GM23338 (cell line): ENCODE measurements around the gene ESR1. TPM values are rescaled to one million over a fixed set of nuclear protein-coding genes. Genes with fewer than 3 reads are reported as not detected.

ENCODE experiments used
- ATAC-seq: fragments of 200-7000 bp; cut with Tn5 transposase; 3 replicates; pipeline ENCODE4 v1.9.1; 2020
- DNase-seq: peaks from one replicate; pipeline ENCODE4 v3.0.0-alpha.2; 2015; ENCODE audit warnings: low spot score
- H2AFZ ChIP-seq: fragments of 200-600 bp; sonication (generic); 2 replicates; pipeline ENCODE4 v1.8.0; 2016; ENCODE audit warnings: antibody characterized with exemption, mild to moderate bottlenecking, moderate library complexity
- H3F3A ChIP-seq: fragments of 200-600 bp; sonication (generic); replicated peaks from 2 replicates; pipeline ENCODE4 v1.8.0; 2017; ENCODE audit warnings: antibody characterized with exemption, mixed run types, low read depth
- H3K27ac ChIP-seq: fragments of 200-600 bp; sonication (generic); 2 replicates; pipeline ENCODE4 v1.6.1; 2016; ENCODE audit warnings: low read depth
- H3K27me3 ChIP-seq: fragments of 200-600 bp; sonication (generic); 2 replicates; pipeline ENCODE4 v1.8.0; 2016; ENCODE audit warnings: mild to moderate bottlenecking, mixed run types, moderate library complexity; ENCODE audit not compliant: insufficient read depth
- H3K36me3 ChIP-seq: fragments of 200-600 bp; sonication (generic); 2 replicates; pipeline ENCODE4 v1.8.0; 2016; ENCODE audit warnings: mild to moderate bottlenecking; ENCODE audit not compliant: insufficient read depth
- H3K4me1 ChIP-seq: fragments of 200-600 bp; sonication (generic); 2 replicates; pipeline ENCODE4 v1.8.0; 2016; ENCODE audit warnings: mild to moderate bottlenecking, moderate library complexity; ENCODE audit not compliant: insufficient read depth
- H3K4me2 ChIP-seq: fragments of 200-600 bp; sonication (generic); 2 replicates; pipeline ENCODE4 v1.7.1; 2017; ENCODE audit warnings: mixed run types
- H3K4me3 ChIP-seq: fragments of 200-600 bp; sonication (generic); 2 replicates; pipeline ENCODE4 v1.6.1; 2016; ENCODE audit warnings: mixed run types
- H3K79me2 ChIP-seq: fragments of 200-600 bp; sonication (generic); replicated peaks from 2 replicates; pipeline ENCODE4 v1.8.0; 2017; ENCODE audit warnings: mild to moderate bottlenecking; ENCODE audit not compliant: insufficient read depth
- H3K9me2 ChIP-seq: fragments of 200-600 bp; sonication (generic); 2 replicates; pipeline ENCODE4 v1.8.0; 2017; ENCODE audit not compliant: insufficient read depth
- H4K20me1 ChIP-seq: fragments of 200-600 bp; sonication (generic); replicated peaks from 2 replicates; pipeline ENCODE4 v1.8.0; 2017; ENCODE audit warnings: mild to moderate bottlenecking; ENCODE audit not compliant: insufficient read depth
- H3K27ac Mint-ChIP-seq: 2 replicates; pipeline ENCODE4 v1.8.0; 2020; ENCODE audit warnings: inconsistent platforms, mild to moderate bottlenecking, moderate library complexity, mixed read lengths
- H3K27me3 Mint-ChIP-seq: 3 replicates; pipeline ENCODE4 v1.8.0; 2022; ENCODE audit warnings: low read depth, mild to moderate bottlenecking, moderate library complexity, mixed read lengths, inconsistent platforms; ENCODE audit not compliant: insufficient read depth, poor library complexity
- H3K36me3 Mint-ChIP-seq: 3 replicates; pipeline ENCODE4 v1.8.0; 2021; ENCODE audit warnings: low read depth, mild to moderate bottlenecking, inconsistent platforms, moderate library complexity, mixed read lengths
- H3K4me1 Mint-ChIP-seq: 3 replicates; pipeline ENCODE4 v1.8.0; 2020; ENCODE audit warnings: mild to moderate bottlenecking, inconsistent platforms, mixed read lengths
- H3K4me3 Mint-ChIP-seq: 3 replicates; pipeline ENCODE4 v1.8.0; 2021; ENCODE audit warnings: moderate library complexity, mild to moderate bottlenecking, inconsistent platforms, mixed read lengths
- H3K9me3 Mint-ChIP-seq: 3 replicates; pipeline ENCODE4 v1.8.0; 2020; ENCODE audit warnings: moderate library complexity, mild to moderate bottlenecking, inconsistent platforms, mixed read lengths
- CREB1 ChIP-seq: fragments of 250-450 bp; sonication (Bioruptor Pico); IDR thresholded peaks from 2 replicates; pipeline ENCODE4 v1.5.0; 2020; ENCODE audit warnings: low read depth, mild to moderate bottlenecking, moderate library complexity
- CTCF ChIP-seq, 2 experiments: fragments of 200-600 bp in 1 of 2; sonication (generic) in 1 of 2; conservative IDR thresholded peaks; 2 replicates each; pipeline versions ENCODE4 v1.5.1 to v1.6.1; 2016 to 2017; ENCODE audit warnings: antibody characterized with exemption in 2 of 2, low read depth in 2 of 2, mild to moderate bottlenecking in 2 of 2, moderate library complexity in 1 of 2
- EZH2 ChIP-seq: fragments of 200-600 bp; sonication (generic); IDR thresholded peaks from one replicate; pipeline ENCODE4 v1.8.0; 2017; ENCODE audit warnings: antibody characterized with exemption, mild to moderate bottlenecking, low read depth; ENCODE audit not compliant: unreplicated experiment
- EZH2phosphoT487 ChIP-seq: fragments of 200-600 bp; sonication (generic); IDR thresholded peaks from one replicate; pipeline ENCODE4 v1.8.1; 2018; ENCODE audit warnings: antibody characterized with exemption; ENCODE audit not compliant: unreplicated experiment
- JUNB ChIP-seq: IDR thresholded peaks from one replicate; pipeline ENCODE4 v1.6.1; 2016; ENCODE audit warnings: antibody characterized with exemption; ENCODE audit not compliant: unreplicated experiment
- NANOG ChIP-seq: IDR thresholded peaks from 2 replicates; pipeline ENCODE4 v1.6.1; 2016; ENCODE audit warnings: antibody characterized with exemption, borderline replicate concordance
- POLR2AphosphoS5 ChIP-seq: IDR thresholded peaks from 2 replicates; pipeline ENCODE4 v1.6.1; 2016; ENCODE audit warnings: antibody characterized with exemption, low read depth
- STAT1 ChIP-seq: IDR thresholded peaks from one replicate; pipeline ENCODE4 v1.6.1; 2016; ENCODE audit warnings: antibody characterized with exemption; ENCODE audit not compliant: unreplicated experiment
- ZNF114 ChIP-seq: fragments of 250-450 bp; sonication (Bioruptor Pico); IDR thresholded peaks from 2 replicates; pipeline ENCODE4 v1.5.0; 2020; ENCODE audit warnings: mild to moderate bottlenecking, moderate library complexity
- ZNF331 ChIP-seq: fragments of 250-450 bp; sonication (Bioruptor Pico); IDR thresholded peaks from 2 replicates; pipeline ENCODE4 v1.5.0; 2020; ENCODE audit warnings: low read depth, mild to moderate bottlenecking, moderate library complexity
- ZNF462 ChIP-seq: fragments of 250-450 bp; sonication (Bioruptor Pico); IDR thresholded peaks from 2 replicates; pipeline ENCODE4 v1.5.0; 2020; ENCODE audit warnings: mild to moderate bottlenecking, moderate library complexity
- polyA plus RNA-seq: library from polyadenylated mRNA; unstranded; fragments of >200 nt; fragmentation: Nextera tagmentation; extraction: Ambion mirVana; gene quantifications from 2 replicates; pipeline ENCODE4 v1.2.1, GENCODE V29; 2016
- total RNA-seq: library from RNA; depleted of rRNA; stranded (reverse); fragments of >200 nt; shearing (Covaris generic); gene quantifications from 2 replicates; pipeline ENCODE4 v1.2.3, GENCODE V29; 2014
- TF ChIP-seq, protein P1 (sequence below): IDR thresholded peaks from one replicate; pipeline ENCODE4 v1.6.1; 2018; ENCODE audit warnings: antibody characterized with exemption; ENCODE audit not compliant: unreplicated experiment
- TF ChIP-seq, protein P2 (sequence below): IDR thresholded peaks from 2 replicates; pipeline ENCODE4 v1.6.1; 2016; ENCODE audit warnings: antibody characterized with exemption

ESR1 gene
- total and polyA plus RNA-seq, 2 experiments from 2014 or later, result 0.94 TPM; not detected in 1

DNA sequence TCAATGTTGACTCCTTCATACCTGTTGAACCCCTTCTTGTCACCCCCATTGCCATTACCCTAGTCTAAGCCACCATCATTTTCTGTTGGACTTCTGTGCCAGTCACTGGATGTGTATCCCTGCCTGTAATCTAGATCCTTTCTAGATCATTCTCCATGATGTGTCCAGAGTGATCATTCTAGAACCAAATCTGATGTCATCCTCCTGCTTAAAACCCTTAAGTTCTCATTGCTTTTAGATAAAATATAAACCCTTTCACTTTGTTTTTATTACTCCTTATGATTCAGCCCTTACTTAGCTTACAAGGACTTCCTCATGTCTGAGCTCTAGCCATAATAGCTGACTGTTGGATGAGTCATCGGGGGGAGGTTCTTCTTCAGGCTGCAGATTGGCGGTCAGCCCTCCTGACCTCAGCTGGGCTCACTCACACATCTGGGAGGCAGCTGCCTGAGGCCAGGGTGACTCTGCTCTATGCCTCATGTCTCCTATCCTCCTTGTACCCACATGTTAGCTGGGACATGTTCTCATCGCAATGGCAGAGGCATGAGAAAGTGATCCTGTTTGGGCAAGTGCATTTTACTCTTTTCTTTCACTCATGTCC lies 287.6 kb downstream of the ESR1 start:
- no peaks in the 10 kb centered on the region for H3K9me3 Mint-ChIP-seq
- DNase-seq (no peak), ATAC-seq (no peak)
- no peaks in the 10 kb centered on the region for H4K20me1 ChIP-seq
- H3K4me1 ChIP-seq, result no peaks in the 10 kb centered on the region
- H3K4me3 Mint-ChIP-seq, result no peak overlapping the region
- H3K36me3 ChIP-seq, result no peaks in the 10 kb centered on the region
- H3K27me3 Mint-ChIP-seq, result no peaks in the 10 kb centered on the region
- no peaks in the 10 kb centered on the region for H3K36me3 Mint-ChIP-seq
- TF ChIP-seq CTCF (conservative IDR thresholded peaks at IDR 0.05; ENCODE audit: low read depth in 2 of 2), result no peak
- TF ChIP-seq STAT1, result no peak
- no peak for TF ChIP-seq ZNF462 (CRISPR knock-in tag)
- TF ChIP-seq EZH2, result no peak
- no peak for TF ChIP-seq CREB1 (CRISPR knock-in tag)
- no peak for TF ChIP-seq JUNB
- TF ChIP-seq POLR2AphosphoS5, result no peak
- TF ChIP-seq ZNF114 (CRISPR knock-in tag), result no peak
- no peak for TF ChIP-seq ZNF331
- TF ChIP-seq, protein P1, sequence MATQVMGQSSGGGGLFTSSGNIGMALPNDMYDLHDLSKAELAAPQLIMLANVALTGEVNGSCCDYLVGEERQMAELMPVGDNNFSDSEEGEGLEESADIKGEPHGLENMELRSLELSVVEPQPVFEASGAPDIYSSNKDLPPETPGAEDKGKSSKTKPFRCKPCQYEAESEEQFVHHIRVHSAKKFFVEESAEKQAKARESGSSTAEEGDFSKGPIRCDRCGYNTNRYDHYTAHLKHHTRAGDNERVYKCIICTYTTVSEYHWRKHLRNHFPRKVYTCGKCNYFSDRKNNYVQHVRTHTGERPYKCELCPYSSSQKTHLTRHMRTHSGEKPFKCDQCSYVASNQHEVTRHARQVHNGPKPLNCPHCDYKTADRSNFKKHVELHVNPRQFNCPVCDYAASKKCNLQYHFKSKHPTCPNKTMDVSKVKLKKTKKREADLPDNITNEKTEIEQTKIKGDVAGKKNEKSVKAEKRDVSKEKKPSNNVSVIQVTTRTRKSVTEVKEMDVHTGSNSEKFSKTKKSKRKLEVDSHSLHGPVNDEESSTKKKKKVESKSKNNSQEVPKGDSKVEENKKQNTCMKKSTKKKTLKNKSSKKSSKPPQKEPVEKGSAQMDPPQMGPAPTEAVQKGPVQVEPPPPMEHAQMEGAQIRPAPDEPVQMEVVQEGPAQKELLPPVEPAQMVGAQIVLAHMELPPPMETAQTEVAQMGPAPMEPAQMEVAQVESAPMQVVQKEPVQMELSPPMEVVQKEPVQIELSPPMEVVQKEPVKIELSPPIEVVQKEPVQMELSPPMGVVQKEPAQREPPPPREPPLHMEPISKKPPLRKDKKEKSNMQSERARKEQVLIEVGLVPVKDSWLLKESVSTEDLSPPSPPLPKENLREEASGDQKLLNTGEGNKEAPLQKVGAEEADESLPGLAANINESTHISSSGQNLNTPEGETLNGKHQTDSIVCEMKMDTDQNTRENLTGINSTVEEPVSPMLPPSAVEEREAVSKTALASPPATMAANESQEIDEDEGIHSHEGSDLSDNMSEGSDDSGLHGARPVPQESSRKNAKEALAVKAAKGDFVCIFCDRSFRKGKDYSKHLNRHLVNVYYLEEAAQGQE, result no peak
- TF ChIP-seq, protein P2, sequence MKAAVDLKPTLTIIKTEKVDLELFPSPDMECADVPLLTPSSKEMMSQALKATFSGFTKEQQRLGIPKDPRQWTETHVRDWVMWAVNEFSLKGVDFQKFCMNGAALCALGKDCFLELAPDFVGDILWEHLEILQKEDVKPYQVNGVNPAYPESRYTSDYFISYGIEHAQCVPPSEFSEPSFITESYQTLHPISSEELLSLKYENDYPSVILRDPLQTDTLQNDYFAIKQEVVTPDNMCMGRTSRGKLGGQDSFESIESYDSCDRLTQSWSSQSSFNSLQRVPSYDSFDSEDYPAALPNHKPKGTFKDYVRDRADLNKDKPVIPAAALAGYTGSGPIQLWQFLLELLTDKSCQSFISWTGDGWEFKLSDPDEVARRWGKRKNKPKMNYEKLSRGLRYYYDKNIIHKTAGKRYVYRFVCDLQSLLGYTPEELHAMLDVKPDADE, result no peak
- TF ChIP-seq EZH2phosphoT487, result no peak
- TF ChIP-seq NANOG, result no peak
- no peak overlapping the region for H3K4me2 ChIP-seq
- no peak overlapping the region for H2AFZ ChIP-seq
- H3K27ac Mint-ChIP-seq, result no peak overlapping the region
- no peak overlapping the region for H3K27ac ChIP-seq
- no peaks in the 10 kb centered on the region for H3K79me2 ChIP-seq
- no peak overlapping the region for H3K4me3 ChIP-seq
- H3K9me2 ChIP-seq, result peaks cover 12% of the 10 kb centered on the region
- H3F3A ChIP-seq, result no peaks in the 10 kb centered on the region
- H3K4me1 Mint-ChIP-seq, result peaks cover 4% of the 10 kb centered on the region; the same call in 2 of the 3 replicates
- H3K27me3 ChIP-seq, result no peaks in the 10 kb centered on the region
